Measurements from ENCODE around the gene TNFRSF13B. TPM values are rescaled to one million over a fixed set of nuclear protein-coding genes. Genes with fewer than 3 reads are reported as not detected.

Gene TNFRSF13B
- total RNA-seq, 1 donor from 2014 or later = not detected

DNA sequence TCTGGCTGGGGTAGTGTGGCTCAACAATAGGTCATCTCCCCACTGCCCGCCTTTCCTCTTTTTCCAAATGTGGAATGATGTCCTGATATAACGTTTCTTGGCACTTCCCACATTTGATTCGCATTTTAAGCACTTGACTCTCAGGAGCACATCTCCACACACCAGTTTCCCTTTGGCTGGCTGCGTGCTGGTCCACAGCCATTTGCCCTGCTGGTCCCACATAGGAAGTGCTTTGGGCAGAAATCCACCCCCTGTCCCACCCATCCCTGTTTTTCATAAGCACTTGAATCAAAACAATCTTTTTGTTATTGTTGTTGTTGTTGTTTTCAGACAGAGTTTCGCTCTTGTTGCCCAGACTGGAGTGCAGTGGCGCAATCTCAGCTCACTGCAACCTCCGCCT lies 24.0 kb upstream of the TNFRSF13B start:
- H3K9me3 Mint-ChIP-seq (ENCODE audit: unreplicated experiment) = no peaks in the 10 kb centered on the region
- no peak overlapping the region for H3K4me3 Mint-ChIP-seq (ENCODE audit: unreplicated experiment)
- no peaks in the 10 kb centered on the region for H3K4me1 Mint-ChIP-seq (ENCODE audit: unreplicated experiment)
- peaks cover 18% of the 10 kb centered on the region for H3K27me3 Mint-ChIP-seq (ENCODE audit: unreplicated experiment)
- no peak for DNase-seq (ENCODE audit: extremely low spot score, unreplicated experiment)
- TF ChIP-seq, protein P1, sequence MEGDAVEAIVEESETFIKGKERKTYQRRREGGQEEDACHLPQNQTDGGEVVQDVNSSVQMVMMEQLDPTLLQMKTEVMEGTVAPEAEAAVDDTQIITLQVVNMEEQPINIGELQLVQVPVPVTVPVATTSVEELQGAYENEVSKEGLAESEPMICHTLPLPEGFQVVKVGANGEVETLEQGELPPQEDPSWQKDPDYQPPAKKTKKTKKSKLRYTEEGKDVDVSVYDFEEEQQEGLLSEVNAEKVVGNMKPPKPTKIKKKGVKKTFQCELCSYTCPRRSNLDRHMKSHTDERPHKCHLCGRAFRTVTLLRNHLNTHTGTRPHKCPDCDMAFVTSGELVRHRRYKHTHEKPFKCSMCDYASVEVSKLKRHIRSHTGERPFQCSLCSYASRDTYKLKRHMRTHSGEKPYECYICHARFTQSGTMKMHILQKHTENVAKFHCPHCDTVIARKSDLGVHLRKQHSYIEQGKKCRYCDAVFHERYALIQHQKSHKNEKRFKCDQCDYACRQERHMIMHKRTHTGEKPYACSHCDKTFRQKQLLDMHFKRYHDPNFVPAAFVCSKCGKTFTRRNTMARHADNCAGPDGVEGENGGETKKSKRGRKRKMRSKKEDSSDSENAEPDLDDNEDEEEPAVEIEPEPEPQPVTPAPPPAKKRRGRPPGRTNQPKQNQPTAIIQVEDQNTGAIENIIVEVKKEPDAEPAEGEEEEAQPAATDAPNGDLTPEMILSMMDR (IDR thresholded peaks at IDR 0.05) = no peak
- H3K27ac Mint-ChIP-seq (ENCODE audit: unreplicated experiment) = no peak overlapping the region
- no peaks in the 10 kb centered on the region for H3K36me3 Mint-ChIP-seq (ENCODE audit: unreplicated experiment)

- H3K27me3 Mint-ChIP-seq (ENCODE audit: unreplicated experiment) = peaks cover 18% of the 10 kb centered on the region
- TF ChIP-seq, protein P1 (IDR thresholded peaks at IDR 0.05) = no peak
- DNase-seq (ENCODE audit: extremely low spot score, unreplicated experiment) = no peak
- no peak overlapping the region for H3K4me3 Mint-ChIP-seq (ENCODE audit: unreplicated experiment)
- H3K4me1 Mint-ChIP-seq (ENCODE audit: unreplicated experiment) = no peaks in the 10 kb centered on the region
- no peaks in the 10 kb centered on the region for H3K9me3 Mint-ChIP-seq (ENCODE audit: unreplicated experiment)
- H3K36me3 Mint-ChIP-seq (ENCODE audit: unreplicated experiment) = no peaks in the 10 kb centered on the region
- no peak overlapping the region for H3K27ac Mint-ChIP-seq (ENCODE audit: unreplicated experiment)
Measured at GRCh38 chr17:16994631-16995030, 22.7 kb upstream of the TNFRSF13B start.

- DNase-seq (ENCODE audit: extremely low spot score, unreplicated experiment) = peak; percentile 90
Measured at GRCh38 chr17:16991349-16992009, 19.6 kb upstream of the TNFRSF13B start.

GRCh38 chr17:16989953-16990860 lies 18.3 kb upstream of the TNFRSF13B start:
- Mint-ChIP-seq H3K27ac (ENCODE audit: unreplicated experiment) (no peak overlapping the region), H3K27me3 (ENCODE audit: unreplicated experiment) (peaks cover 16% of the 10 kb centered on the region), H3K4me3 (ENCODE audit: unreplicated experiment) (no peak overlapping the region), H3K9me3 (ENCODE audit: unreplicated experiment) (no peaks in the 10 kb centered on the region), H3K4me1 (ENCODE audit: unreplicated experiment) (peaks cover 8% of the 10 kb centered on the region), H3K36me3 (ENCODE audit: unreplicated experiment) (no peaks in the 10 kb centered on the region)
- TF ChIP-seq, protein P1 (IDR thresholded peaks at IDR 0.05) = no peak
- no peak for DNase-seq (ENCODE audit: extremely low spot score, unreplicated experiment)

More at GRCh38 chr17:16991349-16992009, 19.6 kb upstream of the TNFRSF13B start:
- Mint-ChIP-seq H3K4me3 (ENCODE audit: unreplicated experiment) (no peak overlapping the region), H3K27ac (ENCODE audit: unreplicated experiment) (no peak overlapping the region), H3K36me3 (ENCODE audit: unreplicated experiment) (no peaks in the 10 kb centered on the region), H3K4me1 (ENCODE audit: unreplicated experiment) (peaks cover 8% of the 10 kb centered on the region), H3K27me3 (ENCODE audit: unreplicated experiment) (peaks cover 18% of the 10 kb centered on the region), H3K9me3 (ENCODE audit: unreplicated experiment) (no peaks in the 10 kb centered on the region)
- TF ChIP-seq, protein P1 (IDR thresholded peaks at IDR 0.05) = peak; percentile 79
